Ovary (tissue), 3 donors: ENCODE results near the gene SLCO4C1.

Source experiments
- CTCF ChIP-seq, 3 donors: fragments of 450-650 bp in 2 of 3; fragments of 200-600 bp in 1 of 3; IDR thresholded peaks; one replicate each; pipeline versions ENCODE4 v1.5.1 to v1.8.0; 2016 to 2022; ENCODE audit warnings: antibody characterized with exemption in 3 of 3, mild to moderate bottlenecking in 1 of 3
- EP300 ChIP-seq: sonication (generic); formaldehyde crosslinking; IDR thresholded peaks from one replicate; pipeline ENCODE4 v1.6.1; 2017; ENCODE audit warnings: antibody characterized with exemption
- POLR2A ChIP-seq: fragments of 450-650 bp; IDR thresholded peaks from one replicate; pipeline ENCODE4 v1.6.1; 2017; ENCODE audit warnings: antibody characterized with exemption, mild to moderate bottlenecking, moderate library complexity
- donor health status: DM: no; HTN: no; CAD: no.

- no peak for TF ChIP-seq CTCF (IDR thresholded peaks at IDR 0.05)
- no peak for TF ChIP-seq POLR2A
- TF ChIP-seq EP300 = no peak
These were observed 64.1 kb downstream of the SLCO4C1 start for GRCh38 chr5:102231693-102232619.
